NCI-H748 treated with DMSO at 0.1 percent for 48 hours (cell line): Measurements from ENCODE around the gene CORO2A.

Source experiments
- DNase-seq: peaks from one replicate; lab custom pipeline; 2025; lab: John Stamatoyannopoulos, UW

CORO2A gene

GRCh38 chr9:98192503-98193335, at the start of gene CORO2A:
Gene CORO2A (minus strand): TSS chr9:98192637. CDS start chr9:98157660, 34,977 bp downstream.
- DNase-seq = peak; percentile 57

- no peak for DNase-seq
These were observed 49.2 kb upstream of the CORO2A start for GRCh38 chr9:98241357-98242300.

- no peak for DNase-seq
These were observed 48.0 kb upstream of the CORO2A start for GRCh38 chr9:98240475-98240874.

GRCh38 chr9:98236901-98237487, 44.6 kb upstream of the CORO2A start:
- no peak for DNase-seq

GRCh38 chr9:98235126-98235525, 42.7 kb upstream of the CORO2A start:
- DNase-seq = no peak

GRCh38 chr9:98234245-98234825, 41.9 kb upstream of the CORO2A start:
- no peak for DNase-seq

GRCh38 chr9:98232926-98233325, 40.5 kb upstream of the CORO2A start:
- DNase-seq = no peak

GRCh38 chr9:98231770-98232478, 39.5 kb upstream of the CORO2A start:
- no peak for DNase-seq

GRCh38 chr9:98230789-98231188, 38.4 kb upstream of the CORO2A start:
- DNase-seq = no peak

GRCh38 chr9:98230304-98230703, 37.9 kb upstream of the CORO2A start:
- DNase-seq = no peak

- no peak for DNase-seq
These were observed 37.2 kb upstream of the CORO2A start for GRCh38 chr9:98229620-98230019.

- DNase-seq = no peak
These were observed 36.6 kb upstream of the CORO2A start for GRCh38 chr9:98229090-98229395.

- no peak for DNase-seq
These were observed 36.1 kb upstream of the CORO2A start for GRCh38 chr9:98228392-98229089.

GRCh38 chr9:98227883-98228282, 35.4 kb upstream of the CORO2A start:
- no peak for DNase-seq

- DNase-seq = no peak
These were observed 34.5 kb upstream of the CORO2A start for GRCh38 chr9:98226957-98227356.

- no peak for DNase-seq
These were observed 34.1 kb upstream of the CORO2A start for GRCh38 chr9:98226516-98226915.

GRCh38 chr9:98225015-98225442, 32.6 kb upstream of the CORO2A start:
- no peak for DNase-seq

GRCh38 chr9:98222885-98223691, 30.7 kb upstream of the CORO2A start:
- DNase-seq = no peak

GRCh38 chr9:98220911-98221310, 28.5 kb upstream of the CORO2A start:
- DNase-seq = no peak

- DNase-seq = no peak
These were observed 27.4 kb upstream of the CORO2A start for GRCh38 chr9:98219794-98220370.
